ENCODE measurements around the gene EVA1A. TPM values are rescaled to one million over a fixed set of nuclear protein-coding genes. Genes with fewer than 3 reads are reported as not detected.

EVA1A gene
- total RNA-seq, 1 donor from 2014 or later, result 19.0 TPM

- no peak for DNase-seq (ENCODE audit: low read depth)
- TF ChIP-seq EZH2 (IDR thresholded peaks at IDR 0.05; ENCODE audit: insufficient read depth, low read length) (no peak), CTCF (IDR thresholded peaks at IDR 0.05; ENCODE audit: insufficient read depth, low read depth, low read length) (no peak)
- Histone ChIP-seq H3K9me3 (ENCODE audit: insufficient read depth, low read depth, low read length) (no peaks in the 10 kb centered on the region), H3K27ac (ENCODE audit: low read depth, low read length) (no peak overlapping the region), H3K4me3 (ENCODE audit: insufficient read depth, low read depth, low read length) (no peak overlapping the region), H3K4me2 (ENCODE audit: low read length) (no peak overlapping the region), H3K9ac (ENCODE audit: low read length) (no peak overlapping the region), H3K79me2 (ENCODE audit: insufficient read depth, low read length) (no peaks in the 10 kb centered on the region), H3K4me1 (ENCODE audit: insufficient read depth, low read length) (peaks cover under 1% of the 10 kb centered on the region), H3K27me3 (ENCODE audit: insufficient read depth, low read length) (no peaks in the 10 kb centered on the region), H2AFZ (ENCODE audit: low read depth, low read length) (no peak overlapping the region), H4K20me1 (ENCODE audit: insufficient read depth, low read length) (no peaks in the 10 kb centered on the region), H3K36me3 (ENCODE audit: insufficient read depth, low read length) (no peaks in the 10 kb centered on the region)
- H3K36me3 Mint-ChIP-seq (ENCODE audit: low read depth, unreplicated experiment), result no peaks in the 10 kb centered on the region
- H3K27ac Mint-ChIP-seq (ENCODE audit: unreplicated experiment), result no peak overlapping the region
- peaks cover 6% of the 10 kb centered on the region for H3K9me3 Mint-ChIP-seq (ENCODE audit: unreplicated experiment)
- peaks cover 4% of the 10 kb centered on the region for H3K27me3 Mint-ChIP-seq (ENCODE audit: low read depth, unreplicated experiment)
- H3K4me1 Mint-ChIP-seq (ENCODE audit: low read depth, unreplicated experiment), result peaks cover 6% of the 10 kb centered on the region
- FAIRE-seq, result no peak
- no peak overlapping the region for H3K4me3 Mint-ChIP-seq (ENCODE audit: unreplicated experiment)
Observed at GRCh38 chr2:75460630-75461029, 100.1 kb downstream of the EVA1A start.

GRCh38 chr2:75459565-75460310, 101.0 kb downstream of the EVA1A start:
- H3K27ac ChIP-seq (ENCODE audit: low read depth, low read length), result no peak overlapping the region
- no peaks in the 10 kb centered on the region for H3K36me3 ChIP-seq (ENCODE audit: insufficient read depth, low read length)
- Mint-ChIP-seq H3K27me3 (ENCODE audit: low read depth, unreplicated experiment) (peaks cover 4% of the 10 kb centered on the region), H3K4me1 (ENCODE audit: low read depth, unreplicated experiment) (peaks cover 6% of the 10 kb centered on the region), H3K36me3 (ENCODE audit: low read depth, unreplicated experiment) (no peaks in the 10 kb centered on the region), H3K4me3 (ENCODE audit: unreplicated experiment) (no peak overlapping the region), H3K9me3 (ENCODE audit: unreplicated experiment) (peaks cover 6% of the 10 kb centered on the region), H3K27ac (ENCODE audit: unreplicated experiment) (peak overlapping the region; percentile 74)
- no peak overlapping the region for H3K4me3 ChIP-seq (ENCODE audit: insufficient read depth, low read depth, low read length)
- no peaks in the 10 kb centered on the region for H3K79me2 ChIP-seq (ENCODE audit: insufficient read depth, low read length)
- H3K4me2 ChIP-seq (ENCODE audit: low read length), result no peak overlapping the region
- DNase-seq (ENCODE audit: low read depth) (peak; percentile 79), FAIRE-seq (no peak)
- TF ChIP-seq CTCF (IDR thresholded peaks at IDR 0.05; ENCODE audit: insufficient read depth, low read depth, low read length) (no peak), EZH2 (IDR thresholded peaks at IDR 0.05; ENCODE audit: insufficient read depth, low read length) (no peak)
- no peaks in the 10 kb centered on the region for H3K4me1 ChIP-seq (ENCODE audit: insufficient read depth, low read length)
- no peaks in the 10 kb centered on the region for H4K20me1 ChIP-seq (ENCODE audit: insufficient read depth, low read length)
- H3K27me3 ChIP-seq (ENCODE audit: insufficient read depth, low read length), result no peaks in the 10 kb centered on the region
- H3K9me3 ChIP-seq (ENCODE audit: insufficient read depth, low read depth, low read length), result no peaks in the 10 kb centered on the region
- H2AFZ ChIP-seq (ENCODE audit: low read depth, low read length), result no peak overlapping the region
- no peak overlapping the region for H3K9ac ChIP-seq (ENCODE audit: low read length)

- no peaks in the 10 kb centered on the region for H4K20me1 ChIP-seq (ENCODE audit: insufficient read depth, low read length)
- H3K27me3 Mint-ChIP-seq (ENCODE audit: low read depth, unreplicated experiment), result no peaks in the 10 kb centered on the region
Observed at GRCh38 chr2:75458201-75458600, 102.5 kb downstream of the EVA1A start.

More at GRCh38 chr2:75458201-75458600, 102.5 kb downstream of the EVA1A start:
- Histone ChIP-seq H3K27me3 (ENCODE audit: insufficient read depth, low read length) (no peaks in the 10 kb centered on the region), H3K36me3 (ENCODE audit: insufficient read depth, low read length) (no peaks in the 10 kb centered on the region), H3K79me2 (ENCODE audit: insufficient read depth, low read length) (no peaks in the 10 kb centered on the region), H3K4me3 (ENCODE audit: insufficient read depth, low read depth, low read length) (no peak overlapping the region), H3K4me2 (ENCODE audit: low read length) (no peak overlapping the region), H3K4me1 (ENCODE audit: insufficient read depth, low read length) (no peaks in the 10 kb centered on the region), H3K9me3 (ENCODE audit: insufficient read depth, low read depth, low read length) (no peaks in the 10 kb centered on the region), H3K9ac (ENCODE audit: low read length) (no peak overlapping the region), H2AFZ (ENCODE audit: low read depth, low read length) (no peak overlapping the region), H3K27ac (ENCODE audit: low read depth, low read length) (no peak overlapping the region)
- DNase-seq (ENCODE audit: low read depth), result no peak
- H3K4me3 Mint-ChIP-seq (ENCODE audit: unreplicated experiment), result no peak overlapping the region
- TF ChIP-seq EZH2 (IDR thresholded peaks at IDR 0.05; ENCODE audit: insufficient read depth, low read length) (no peak), CTCF (IDR thresholded peaks at IDR 0.05; ENCODE audit: insufficient read depth, low read depth, low read length) (no peak)
- H3K4me1 Mint-ChIP-seq (ENCODE audit: low read depth, unreplicated experiment), result peaks cover 6% of the 10 kb centered on the region
- H3K27ac Mint-ChIP-seq (ENCODE audit: unreplicated experiment), result no peak overlapping the region
- FAIRE-seq, result no peak
- peaks cover 6% of the 10 kb centered on the region for H3K9me3 Mint-ChIP-seq (ENCODE audit: unreplicated experiment)
- H3K36me3 Mint-ChIP-seq (ENCODE audit: low read depth, unreplicated experiment), result no peaks in the 10 kb centered on the region
